GM19438 (cell line): Measurements from ENCODE around the gene CAMK2A.
"Not testable (repeated sequence)": the region's sequence is repeated elsewhere in the genome, so short reads cannot be mapped to it uniquely, and the experiment has no call there.

ENCODE experiments used
- ATAC-seq: cut with Tn5 transposase; IDR thresholded peaks from one replicate; pipeline ENCODE4 v1.9.1; 2021; ENCODE audit warnings: low read depth; ENCODE audit not compliant: unreplicated experiment

CAMK2A gene

GRCh38 chr5:150261231-150261630 lies 28.3 kb downstream of the CAMK2A start:
- no peak for ATAC-seq

DNA sequence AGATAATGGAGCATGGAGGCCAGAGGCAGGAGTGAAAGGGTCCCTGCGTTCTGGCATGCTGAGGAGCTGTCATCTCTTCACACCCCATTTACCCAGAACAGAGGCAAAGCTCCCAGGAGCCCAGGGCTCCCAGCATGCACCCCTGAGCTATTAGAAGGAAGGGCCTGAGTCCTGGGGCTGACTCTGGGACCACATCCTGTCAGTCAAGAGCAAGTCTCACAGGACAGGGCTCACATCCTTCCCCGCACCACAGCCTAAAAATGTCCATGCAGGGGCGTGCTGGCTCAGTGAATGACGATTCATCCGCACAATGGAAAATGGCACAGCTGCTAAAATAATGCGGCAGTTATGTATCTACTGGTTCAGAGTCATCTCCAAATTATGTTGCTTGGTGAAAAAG lies 31.4 kb downstream of the CAMK2A start:
- ATAC-seq, result no peak

DNA sequence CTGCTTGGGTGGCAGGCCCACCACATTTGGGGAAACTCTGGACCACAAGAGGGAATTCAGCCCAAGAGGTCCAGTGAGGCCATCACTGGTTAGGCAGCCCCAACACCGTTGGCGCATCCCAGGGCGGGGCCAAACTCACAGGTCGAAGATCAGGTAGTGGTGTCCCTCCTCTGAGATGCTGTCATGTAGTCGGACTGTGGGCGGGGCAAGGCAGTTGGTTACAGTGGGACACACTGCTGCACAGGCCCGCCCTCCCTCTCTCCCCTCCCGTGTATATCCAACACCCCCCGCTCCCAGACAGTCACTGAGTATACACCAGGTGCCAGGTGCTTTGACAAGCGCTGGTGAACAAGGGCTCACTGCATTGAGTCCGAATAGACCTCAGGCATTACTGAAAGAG lies 32.1 kb downstream of the CAMK2A start:
- ATAC-seq, result no peak

DNA sequence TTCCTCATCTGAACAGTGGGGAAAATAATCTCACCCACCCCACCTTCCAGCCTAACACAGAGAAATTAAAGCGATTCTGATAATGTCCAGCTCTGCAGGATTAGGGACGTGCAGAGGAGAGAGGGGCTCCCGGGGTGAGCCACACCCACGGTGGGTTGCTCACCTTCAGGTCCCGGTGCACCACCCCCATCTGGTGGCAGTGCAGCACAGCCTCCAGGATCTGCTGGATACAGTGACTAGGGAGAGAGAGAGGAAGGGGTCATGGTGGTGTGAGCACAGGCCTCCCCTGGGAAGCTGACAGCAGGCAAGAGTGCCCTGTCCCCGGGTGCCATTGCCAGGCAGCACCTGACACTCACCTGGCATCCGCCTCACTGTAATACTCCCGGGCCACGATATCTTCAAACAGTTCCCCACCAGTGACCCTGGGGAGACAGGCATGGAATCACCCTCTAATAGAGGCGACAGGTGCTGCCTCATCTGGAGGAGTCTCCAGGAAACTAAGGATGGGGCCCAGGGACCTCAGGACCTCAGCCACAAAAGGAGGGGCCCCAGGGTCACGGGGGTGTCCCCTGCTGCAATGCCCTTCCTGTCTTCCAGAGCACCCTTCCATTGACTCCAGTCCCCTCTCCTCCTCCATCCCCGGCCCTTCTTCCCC lies 33.0 kb downstream of the CAMK2A start:
- ATAC-seq, result no peak

DNA sequence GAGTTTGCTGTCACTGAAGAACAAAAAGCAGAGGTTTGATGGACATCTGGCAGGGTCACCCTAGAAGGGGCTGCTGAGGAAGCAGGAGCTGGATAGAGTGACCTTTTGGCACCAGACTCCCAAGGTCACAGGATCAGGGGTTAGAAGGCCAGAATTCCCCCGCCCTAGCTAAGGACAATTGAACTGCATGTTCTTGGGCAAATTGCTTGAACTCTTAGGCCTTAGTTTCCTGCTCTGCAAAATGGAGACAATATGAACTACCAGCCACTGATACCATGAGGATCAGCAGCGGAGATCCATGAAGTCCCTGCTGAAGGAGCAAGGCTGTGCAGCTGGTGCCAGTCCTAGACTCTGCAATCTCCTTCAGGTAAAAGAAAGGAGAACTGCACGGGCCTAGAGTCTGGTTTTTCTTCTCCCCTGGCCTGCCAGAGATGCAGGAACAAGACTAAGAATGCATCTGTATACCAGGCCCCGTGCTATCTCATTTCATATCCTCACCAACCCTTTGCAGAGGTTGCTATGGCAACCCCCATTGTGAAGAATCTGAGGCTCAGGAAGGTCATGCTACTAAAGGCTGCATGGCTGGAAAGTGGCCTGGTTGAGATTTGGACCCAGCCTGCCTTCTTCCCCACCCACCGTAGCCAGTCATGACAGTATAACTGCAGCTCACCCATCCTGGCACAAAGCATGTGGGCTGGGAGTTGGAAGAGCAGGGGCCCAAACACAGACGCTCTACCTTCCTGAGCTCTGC lies 33.7 kb downstream of the CAMK2A start:
- no peak for ATAC-seq

- ATAC-seq, result no peak
Observed at GRCh38 chr5:150254774-150255173, 34.8 kb downstream of the CAMK2A start.

- ATAC-seq, result no peak
Observed at GRCh38 chr5:150254363-150254762, 35.2 kb downstream of the CAMK2A start.

DNA sequence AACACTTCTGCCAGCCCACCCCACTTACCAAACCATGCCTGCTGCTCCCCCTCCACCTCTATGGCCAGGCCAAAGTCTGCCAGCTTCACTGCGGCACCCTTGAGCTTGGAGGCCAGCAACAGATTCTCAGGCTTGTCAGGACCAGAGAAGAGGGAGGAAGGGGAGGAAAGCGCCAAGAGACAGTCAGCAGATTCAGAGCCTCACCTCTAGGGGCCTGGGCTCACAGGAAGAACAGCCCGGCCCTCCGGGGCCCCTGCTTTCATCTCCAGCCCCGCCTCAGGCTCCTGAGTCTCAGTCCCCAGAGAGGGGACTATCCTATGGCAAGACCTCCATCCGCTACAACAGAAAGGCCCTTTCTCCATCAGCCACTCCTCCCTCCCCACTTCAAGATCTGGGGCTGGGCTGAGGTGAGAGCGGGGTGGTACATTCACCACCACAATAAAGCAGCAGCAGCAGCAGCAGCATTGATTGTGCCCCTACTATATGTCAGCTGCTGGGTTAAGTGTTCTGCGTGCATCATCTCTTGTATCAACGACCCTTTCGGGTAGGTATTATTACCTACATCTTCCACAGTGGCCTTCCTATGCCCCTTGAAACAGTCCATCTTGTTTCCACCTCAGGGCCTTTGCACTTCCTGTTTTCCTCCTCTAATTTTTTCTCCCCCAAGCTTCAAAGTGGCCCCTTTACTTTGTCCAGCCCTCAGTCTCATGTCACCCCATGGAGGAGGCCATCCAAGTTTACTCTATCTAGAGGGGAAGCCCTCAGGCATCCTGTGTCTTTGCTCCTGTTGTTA lies 36.0 kb downstream of the CAMK2A start:
- no peak for ATAC-seq

- ATAC-seq, result no peak
Observed at GRCh38 chr5:150252489-150252888, 37.1 kb downstream of the CAMK2A start.

DNA sequence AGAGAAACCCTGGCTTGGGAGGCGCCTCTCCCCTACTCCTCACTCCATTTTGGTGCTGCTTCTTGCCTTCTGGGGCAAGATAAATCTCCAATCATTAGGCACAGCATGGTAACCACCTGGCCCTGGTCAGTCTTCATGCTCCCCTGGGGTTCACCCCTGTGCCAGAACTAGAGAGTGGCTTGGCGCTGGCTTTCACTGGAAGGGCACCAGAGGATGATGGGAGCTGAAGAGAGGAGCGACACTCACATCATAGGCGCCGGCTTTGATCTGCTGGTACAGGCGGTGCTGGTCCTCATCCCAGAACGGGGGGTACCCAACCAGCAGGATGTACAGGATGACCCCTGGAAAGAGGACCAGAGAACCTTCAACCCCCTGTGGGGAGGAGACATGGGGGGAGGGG lies 38.1 kb downstream of the CAMK2A start:
- ATAC-seq, result no peak

DNA sequence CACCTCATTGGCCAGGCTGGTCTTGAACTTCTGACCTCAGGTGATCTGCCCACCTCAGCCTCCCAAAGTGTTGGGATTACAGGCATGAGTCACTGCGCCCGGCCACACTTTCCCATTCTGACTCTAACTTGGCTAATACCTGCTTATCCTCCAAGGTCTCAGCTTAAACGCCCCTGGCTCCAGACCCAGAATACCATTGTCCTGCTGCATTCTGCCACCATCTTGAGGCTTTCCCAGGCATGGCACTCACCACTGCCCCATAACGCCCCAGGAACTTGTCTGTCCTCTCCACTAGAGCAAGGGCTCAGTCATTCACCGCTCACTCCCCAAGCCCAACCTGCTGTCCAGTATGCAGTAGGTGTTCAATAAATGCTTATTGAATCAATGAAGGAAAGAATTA lies 39.8 kb downstream of the CAMK2A start:
- ATAC-seq, result no peak

DNA sequence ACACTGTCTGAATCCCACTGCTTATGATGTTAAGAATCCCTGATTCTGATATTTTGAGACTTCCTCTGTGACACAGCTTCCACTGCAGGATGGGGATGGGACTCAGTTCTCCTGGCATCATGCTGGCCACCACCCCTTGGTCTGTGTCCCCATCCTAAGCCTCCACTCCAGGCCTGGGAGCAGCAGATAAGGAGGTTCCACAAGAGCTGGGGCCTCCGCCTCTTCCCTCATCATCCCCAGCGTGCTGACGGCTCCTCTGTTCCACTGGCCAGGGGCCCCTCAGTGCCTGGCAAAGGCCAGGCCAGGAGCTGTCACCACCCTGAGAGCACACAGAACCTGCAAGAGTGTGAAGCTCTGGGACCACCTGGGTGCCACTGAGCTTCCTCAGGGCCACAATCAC lies 40.6 kb downstream of the CAMK2A start:
- no peak for ATAC-seq

DNA sequence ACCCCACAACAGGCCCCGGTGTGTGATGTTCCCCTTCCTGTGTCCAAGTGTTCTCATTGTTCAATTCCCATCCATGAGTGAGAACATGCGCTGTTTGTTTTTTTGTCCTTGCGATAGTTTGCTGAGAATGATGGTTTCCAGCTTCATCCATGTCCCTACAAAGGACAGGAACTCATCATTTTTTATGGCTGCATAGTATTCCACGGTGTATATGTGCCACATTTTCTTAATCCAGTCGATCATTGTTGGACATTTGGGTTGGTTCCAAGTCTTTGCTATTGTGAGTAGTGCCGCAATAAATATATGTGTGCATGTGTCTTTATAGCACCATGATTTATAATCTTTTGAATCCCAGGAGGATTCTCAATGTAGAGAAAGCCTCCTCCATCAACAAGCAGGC lies 41.1 kb downstream of the CAMK2A start:
- not testable (repeated sequence) for ATAC-seq

- ATAC-seq, result no peak
Observed at GRCh38 chr5:150247726-150248125, 41.8 kb downstream of the CAMK2A start.

GRCh38 chr5:150246835-150247234 lies 42.7 kb downstream of the CAMK2A start:
- ATAC-seq, result no peak

DNA sequence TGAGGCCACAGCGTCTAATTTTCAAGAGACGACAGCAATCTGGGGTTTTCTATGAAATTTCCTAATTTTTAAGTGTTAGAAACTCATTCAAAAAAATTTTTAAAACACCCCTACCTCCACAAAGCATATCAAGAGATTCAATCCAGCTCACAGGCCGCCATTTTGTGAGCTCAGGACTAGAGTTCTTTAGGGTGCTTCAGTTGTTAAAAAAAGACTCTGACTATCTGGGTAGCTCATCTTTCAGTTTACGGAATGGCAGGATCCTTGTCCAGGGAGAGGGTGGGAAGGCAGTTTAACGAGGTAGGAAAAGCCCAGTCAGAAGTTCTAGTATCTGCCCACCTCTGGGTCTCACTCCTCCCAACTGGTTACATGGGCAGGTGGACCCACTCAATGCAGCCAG lies 43.1 kb downstream of the CAMK2A start:
- no peak for ATAC-seq

DNA sequence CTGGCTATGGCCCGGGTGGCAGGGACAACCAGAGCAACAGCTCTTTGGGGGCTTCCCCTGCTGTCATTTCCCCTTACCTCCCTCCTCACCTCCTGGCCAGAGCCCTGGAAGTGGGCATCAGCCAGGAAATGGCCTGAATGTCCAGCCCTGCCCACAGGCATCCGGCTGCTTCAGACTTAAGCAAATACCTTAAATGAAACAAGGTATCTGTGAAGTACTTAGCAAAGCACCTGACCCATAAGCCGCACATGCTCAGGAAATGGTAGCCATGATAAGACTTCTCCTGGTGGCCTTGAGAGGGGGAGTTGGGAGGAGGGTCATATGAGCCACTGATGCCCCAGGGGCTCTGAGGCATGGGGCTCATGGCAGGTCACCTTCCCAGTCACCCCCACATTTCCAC lies 43.8 kb downstream of the CAMK2A start:
- no peak for ATAC-seq

DNA sequence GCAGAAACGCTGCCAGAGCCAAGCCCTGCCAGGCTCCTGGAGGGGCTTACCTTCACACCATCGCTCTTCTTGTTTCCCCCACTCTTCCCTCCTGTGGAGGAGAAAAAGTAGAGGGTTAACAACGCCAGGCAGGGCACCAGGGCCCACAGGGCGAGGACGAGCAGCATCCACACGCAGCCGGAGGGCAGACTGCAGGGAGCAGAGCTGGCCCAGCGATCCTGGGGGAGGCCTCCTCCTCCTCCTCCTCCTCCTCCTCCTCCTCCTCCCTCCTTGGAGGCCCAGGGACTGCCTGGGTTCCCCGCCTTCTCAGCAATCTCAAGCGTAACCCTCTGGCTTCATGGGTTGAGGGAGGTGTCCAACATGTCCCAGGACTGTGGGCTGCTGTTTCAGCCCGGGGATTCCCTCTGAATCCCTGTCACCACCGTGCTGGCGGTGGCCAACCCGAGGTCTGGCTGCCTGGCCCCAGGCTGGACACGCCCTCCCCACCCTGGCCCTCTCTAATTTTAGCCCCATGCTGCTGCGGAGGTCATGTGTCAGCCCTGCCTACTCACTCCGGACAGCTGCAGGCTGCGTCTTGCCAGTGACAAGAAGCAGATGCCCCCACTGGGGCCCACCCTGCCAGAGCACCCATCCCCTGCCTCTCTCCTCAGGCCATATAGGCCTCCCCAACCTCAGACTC lies 44.3 kb downstream of the CAMK2A start:
- no peak for ATAC-seq

DNA sequence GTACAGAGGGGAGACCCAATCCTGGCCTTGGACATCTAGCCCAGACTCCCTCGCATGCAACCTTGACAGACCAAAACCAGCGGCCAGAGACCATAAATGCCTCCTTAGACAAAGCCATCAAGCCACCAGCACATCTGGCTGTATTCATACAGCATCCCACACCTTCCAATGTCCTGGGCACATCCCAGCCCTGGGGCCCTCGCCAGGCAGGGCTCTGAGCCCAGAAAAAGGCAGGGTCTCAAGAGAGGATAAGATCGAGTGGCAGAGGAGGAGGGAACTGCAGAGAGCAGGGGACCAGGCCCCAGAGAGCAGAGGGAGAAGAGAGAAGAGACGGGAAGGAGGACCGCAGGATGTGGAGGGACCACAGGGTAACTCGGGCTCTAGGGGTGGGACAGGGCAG lies 45.4 kb downstream of the CAMK2A start:
- no peak for ATAC-seq

GRCh38 chr5:150243590-150243989 lies 46.0 kb downstream of the CAMK2A start:
- ATAC-seq, result no peak

DNA sequence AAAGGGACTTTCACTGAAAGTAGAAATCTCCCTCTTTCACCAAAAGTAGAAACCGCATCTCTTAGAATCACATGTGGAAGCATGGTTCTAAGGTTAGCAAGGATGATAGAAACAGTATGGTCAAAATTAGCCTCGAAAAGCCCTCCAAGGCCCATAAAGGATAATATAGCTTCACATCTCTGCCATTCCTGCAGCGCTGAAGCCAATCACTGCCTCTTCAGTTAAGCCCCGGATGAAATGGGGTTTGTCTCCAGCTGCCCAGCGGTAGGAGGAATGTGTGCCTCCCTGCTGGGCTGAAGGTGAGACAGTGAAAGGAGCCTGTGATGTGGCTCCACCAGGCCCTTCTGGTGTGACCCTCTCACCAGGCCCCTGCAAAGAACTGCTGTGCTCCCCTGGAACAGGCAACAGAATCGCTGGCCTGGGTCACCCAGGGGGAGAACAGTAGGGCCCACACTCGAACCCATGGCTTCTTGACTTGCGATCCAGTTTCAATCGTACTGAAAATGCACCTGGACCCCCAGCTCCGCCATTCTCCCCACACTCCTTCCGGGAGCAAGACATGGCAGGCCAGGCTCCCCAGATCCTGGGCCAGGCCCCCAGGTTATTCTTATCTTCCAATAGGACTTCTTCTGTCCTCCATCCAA lies 47.2 kb downstream of the CAMK2A start:
- no peak for ATAC-seq
